ENCODE results near the gene RHOF.
"Not testable (repeated sequence)": the region's sequence is repeated elsewhere in the genome, so short reads cannot be mapped to it uniquely, and the experiment has no call there.

RHOF gene

GRCh38 chr12:121793838-121794533 lies 498 bp upstream of the RHOF start:
- in situ Hi-C loops (cut with MboI; ENCODE audit: low sequenced_read_pairs), result no loop called here

- in situ Hi-C loops (cut with MboI; ENCODE audit: low sequenced_read_pairs), result no loop called here
These were observed 665 bp downstream of the RHOF start for GRCh38 chr12:121792607-121793439.

- in situ Hi-C loops (cut with MboI; ENCODE audit: low sequenced_read_pairs), result no loop called here
These were observed 1.6 kb downstream of the RHOF start for GRCh38 chr12:121791671-121792551.

DNA sequence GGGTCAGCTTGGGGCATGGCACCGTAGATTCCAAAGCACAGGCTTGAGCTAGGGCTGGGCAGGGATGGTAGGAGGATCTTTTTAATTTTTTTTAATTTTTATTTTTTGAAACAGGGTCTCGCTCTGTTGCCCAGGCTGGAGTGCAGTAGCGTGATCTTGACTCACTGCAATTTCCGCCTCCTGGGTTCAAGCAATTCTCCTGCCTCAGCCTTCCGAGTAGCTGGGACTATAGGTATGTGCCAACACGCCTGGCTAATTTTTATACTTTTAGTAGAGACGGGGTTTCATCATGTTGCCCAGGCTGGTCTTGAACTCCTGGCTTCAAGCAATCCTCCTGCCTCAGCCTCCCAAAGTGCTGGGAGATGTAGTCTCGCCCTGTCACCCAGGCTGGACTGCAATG lies 2.7 kb downstream of the RHOF start:
- in situ Hi-C loops (cut with MboI; ENCODE audit: low sequenced_read_pairs), result not testable (repeated sequence)

DNA sequence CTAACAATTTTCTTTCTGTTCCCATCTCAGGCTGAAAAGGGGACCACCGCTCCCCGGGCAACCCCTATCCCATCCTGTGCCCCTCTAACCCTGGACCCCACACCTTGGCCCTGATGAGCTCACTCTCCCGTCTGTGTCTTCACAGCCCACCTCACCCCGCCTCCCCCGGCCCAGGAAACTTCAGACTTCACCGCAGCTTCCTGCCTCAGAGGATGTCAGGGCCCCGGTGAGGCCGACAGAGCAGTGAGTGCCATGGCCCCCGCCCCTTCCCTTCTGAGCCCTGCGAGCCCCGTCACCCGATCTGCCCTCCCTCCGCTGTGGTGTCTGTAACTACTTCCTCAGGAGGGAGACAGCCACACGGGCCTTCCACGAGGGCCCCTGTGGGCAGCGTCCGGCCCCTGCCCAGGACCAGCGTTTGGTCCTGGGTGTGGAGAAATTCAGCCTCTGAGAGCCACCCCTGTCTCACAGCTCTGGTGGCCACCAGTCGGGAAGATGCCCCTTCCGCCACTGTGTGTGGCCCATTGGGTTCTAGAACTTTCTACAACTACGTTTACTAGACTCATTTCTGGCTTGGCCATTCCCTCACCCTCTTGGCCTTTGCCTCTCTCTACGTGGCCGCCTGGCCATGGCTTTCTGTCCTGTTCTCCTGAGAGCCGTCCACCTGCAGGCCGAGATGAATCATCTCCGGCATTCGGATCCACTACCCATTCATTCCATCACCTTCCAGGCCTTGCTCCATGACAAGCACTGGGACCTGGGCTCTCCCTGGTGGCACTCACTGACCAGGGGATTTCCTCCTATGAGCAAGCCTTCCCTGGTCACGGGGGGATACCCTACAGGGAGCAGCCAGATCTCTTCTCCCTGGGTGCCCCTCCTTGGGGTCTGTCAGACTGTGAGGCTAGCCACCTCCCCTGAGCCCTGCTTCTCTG lies 3.4 kb downstream of the RHOF start:
- in situ Hi-C loops (cut with MboI; ENCODE audit: low sequenced_read_pairs), result no loop called here

DNA sequence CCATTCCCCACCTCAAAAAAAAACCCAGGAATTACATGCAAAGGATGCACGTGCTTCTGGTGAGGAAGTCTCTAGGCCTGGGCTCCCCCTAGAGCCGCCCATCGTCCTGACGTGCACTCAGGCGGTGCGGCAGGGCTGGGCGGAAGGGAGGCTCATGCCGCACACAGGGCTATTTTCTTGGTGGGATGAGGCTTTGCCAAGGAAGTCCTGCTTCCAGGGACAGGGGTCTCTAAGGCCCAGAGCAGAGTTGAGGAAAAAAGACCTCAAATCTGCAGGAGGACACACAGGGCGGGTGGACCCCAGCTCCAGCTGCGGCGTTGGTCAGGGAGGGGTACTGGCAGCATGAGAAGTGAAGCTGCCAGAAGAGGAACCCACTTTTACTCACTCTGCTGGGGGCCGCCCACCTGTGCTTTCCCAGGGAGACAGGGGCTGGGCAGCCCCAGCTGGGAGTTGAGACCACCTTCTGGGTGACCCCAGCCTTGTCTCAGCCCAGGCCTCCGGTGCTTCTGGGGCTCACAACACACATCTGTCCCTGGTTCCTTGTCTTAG lies 4.2 kb downstream of the RHOF start:
- in situ Hi-C loops (cut with MboI; ENCODE audit: low sequenced_read_pairs), result no loop called here

GRCh38 chr12:121788176-121788818 lies 5.2 kb downstream of the RHOF start:
- in situ Hi-C loops (cut with MboI; ENCODE audit: low sequenced_read_pairs), result no loop called here

GRCh38 chr12:121787063-121788025 lies 6.1 kb downstream of the RHOF start:
- in situ Hi-C loops (cut with MboI; ENCODE audit: low sequenced_read_pairs), result no loop called here

DNA sequence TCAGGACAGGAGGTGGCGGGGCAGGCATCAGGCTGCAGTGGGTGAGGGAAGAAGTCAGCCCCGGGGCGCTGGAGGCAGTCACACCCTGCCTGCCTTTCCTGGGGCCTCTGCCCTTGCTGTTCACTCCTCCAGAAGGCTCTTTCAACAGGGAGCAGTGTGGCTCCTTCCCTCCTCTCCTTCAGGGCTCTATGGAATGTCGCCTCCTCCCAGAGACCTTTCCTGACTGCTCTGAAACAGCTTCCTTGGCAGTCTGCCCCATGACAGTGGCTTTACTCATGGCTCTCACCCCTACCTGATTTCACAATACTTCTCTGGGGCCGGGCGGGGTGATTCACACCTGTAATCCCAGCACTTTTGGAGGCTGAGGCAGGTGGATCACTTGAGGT lies 7.1 kb downstream of the RHOF start:
- in situ Hi-C loops (cut with MboI; ENCODE audit: low sequenced_read_pairs), result no loop called here

GRCh38 chr12:121784460-121784859 lies 9.0 kb downstream of the RHOF start:
- in situ Hi-C loops (cut with MboI; ENCODE audit: low sequenced_read_pairs), result no loop called here

DNA sequence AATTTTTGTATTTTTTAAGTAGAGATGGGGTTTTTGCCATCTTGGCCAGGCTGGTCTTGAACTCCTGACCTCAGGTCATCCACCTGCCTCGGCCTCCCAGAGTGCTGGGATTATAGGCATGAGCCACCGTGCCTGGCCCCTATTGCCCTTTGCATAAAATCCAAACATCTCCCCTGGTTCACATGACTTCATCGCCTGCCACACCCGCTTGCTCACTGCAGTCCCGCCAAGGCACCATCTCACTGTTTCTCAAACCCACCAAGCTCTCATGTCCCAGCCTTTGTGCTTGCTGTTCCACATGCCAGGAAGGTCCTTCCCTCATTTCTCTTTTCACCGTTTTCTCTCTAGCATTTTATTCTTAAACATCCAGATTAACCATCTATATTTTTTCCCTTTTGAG lies 9.7 kb downstream of the RHOF start:
- in situ Hi-C loops (cut with MboI; ENCODE audit: low sequenced_read_pairs), result no loop called here

DNA sequence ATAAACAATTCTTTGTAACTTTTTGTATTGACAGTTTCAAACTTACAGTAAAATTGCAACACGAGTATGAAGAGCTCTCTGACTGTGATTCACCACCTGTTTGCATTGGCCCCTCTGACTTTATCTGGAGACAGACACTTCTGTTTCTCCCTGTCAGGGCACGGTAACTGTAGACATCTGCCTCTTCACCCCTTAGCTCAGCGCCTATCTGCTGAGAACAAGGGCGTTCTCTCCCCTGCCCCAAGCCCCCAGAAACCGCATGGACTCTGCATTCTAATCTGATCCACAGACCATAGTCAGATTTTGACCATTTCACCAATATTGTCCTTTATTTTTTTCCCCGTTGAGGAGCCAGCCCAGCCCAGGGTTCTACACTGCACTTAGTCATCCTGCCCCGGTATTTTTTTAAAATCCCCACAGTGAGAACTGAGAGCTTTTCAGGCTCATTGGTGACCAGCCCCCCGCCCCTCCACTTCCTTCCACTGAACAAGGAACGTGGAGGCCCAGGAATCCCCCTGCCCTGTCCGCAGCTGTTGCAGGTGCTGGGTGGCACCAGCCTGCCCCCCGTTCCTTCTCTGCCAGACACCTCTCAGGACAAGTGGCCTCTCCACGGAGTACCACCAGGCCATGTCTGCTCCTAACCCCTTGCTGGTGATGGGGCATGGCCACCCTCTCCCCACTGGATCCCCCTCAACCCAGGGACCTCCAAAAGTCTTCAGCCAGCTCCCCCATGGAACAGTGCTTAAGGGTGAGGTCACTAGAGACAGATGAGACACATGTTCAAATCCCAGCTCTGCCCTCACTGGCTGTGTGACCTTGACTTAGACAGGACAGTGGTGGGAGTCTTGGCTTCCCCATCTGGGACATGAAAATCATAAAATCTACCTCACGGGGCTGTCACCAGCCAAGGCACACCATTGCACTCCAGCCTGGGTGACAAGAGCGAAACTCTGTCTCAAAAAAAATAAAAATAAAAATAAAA lies 11.2 kb downstream of the RHOF start:
- in situ Hi-C loops (cut with MboI; ENCODE audit: low sequenced_read_pairs), result no loop called here

- in situ Hi-C loops (cut with MboI; ENCODE audit: low sequenced_read_pairs), result no loop called here
These were observed 11.9 kb downstream of the RHOF start for GRCh38 chr12:121781484-121781997.

GRCh38 chr12:121780429-121780828 lies 13.1 kb downstream of the RHOF start:
- in situ Hi-C loops (cut with MboI; ENCODE audit: low sequenced_read_pairs), result no loop called here

DNA sequence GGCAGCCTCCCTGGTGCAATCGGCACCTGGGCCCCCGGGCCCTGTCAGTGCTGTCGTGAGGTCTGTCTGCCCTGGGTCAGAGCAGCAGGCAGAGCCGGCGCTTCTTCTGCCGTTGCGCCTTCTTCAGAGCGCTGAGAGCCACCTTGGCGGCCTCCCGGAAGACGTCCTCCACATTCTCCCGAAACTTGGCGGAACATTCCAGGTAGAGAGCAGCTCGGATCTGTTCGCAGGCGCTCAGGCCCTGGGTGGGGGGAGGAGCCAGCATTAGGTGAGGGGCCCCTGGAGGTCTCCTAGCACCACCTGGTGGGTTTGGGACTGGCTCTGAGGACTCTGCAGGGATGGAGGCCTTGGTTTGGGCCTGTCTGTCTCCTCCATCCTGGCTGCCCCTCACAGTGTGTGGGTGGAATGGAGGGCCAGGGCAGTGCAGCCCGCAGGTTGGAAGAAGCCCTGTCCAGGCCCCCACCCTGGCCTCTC lies 14.0 kb downstream of the RHOF start:
- in situ Hi-C loops (cut with MboI; ENCODE audit: low sequenced_read_pairs), result no loop called here

GRCh38 chr12:121778567-121779421 lies 14.7 kb downstream of the RHOF start:
- in situ Hi-C loops (cut with MboI; ENCODE audit: low sequenced_read_pairs), result no loop called here

Data from hTERT RPE-1 (cell line).